Thyroid gland (tissue), 4 donors: ENCODE data around the gene FBXL17. TPM values are rescaled to one million over a fixed set of nuclear protein-coding genes. Genes with fewer than 3 reads are reported as not detected.

Source experiments
- DNase-seq, 2 donors: peaks; one replicate each; pipeline ENCODE4 v3.0.0-alpha.2; 2019
- H3K27ac ChIP-seq, 3 donors: fragments of 200-600 bp; sonication (generic); 1 replicate in 2 of 3; 2 replicates in 1 of 3; pipeline ENCODE4 v1.5.1; 2016 to 2019; ENCODE audit warnings: mild to moderate bottlenecking in 1 of 3, moderate library complexity in 1 of 3
- H3K27me3 ChIP-seq: fragments of 200-600 bp; sonication (generic); one replicate; pipeline ENCODE4 v1.5.1; 2019
- H3K36me3 ChIP-seq, 2 donors: fragments of 200-600 bp; sonication (generic); one replicate each; pipeline ENCODE4 v1.5.1; 2016 to 2019
- H3K4me1 ChIP-seq, 2 donors: fragments of 200-600 bp; sonication (generic); one replicate each; pipeline ENCODE4 v1.5.1; 2017 to 2019
- H3K4me3 ChIP-seq, 3 donors: fragments of 200-600 bp; sonication (generic); replicated peaks in 1 of 3; 1 replicate in 2 of 3; 2 replicates in 1 of 3; pipeline ENCODE4 v1.5.1; 2016; ENCODE audit warnings: mild to moderate bottlenecking in 1 of 3
- H3K9me3 ChIP-seq: fragments of 200-600 bp; sonication (generic); one replicate; pipeline ENCODE4 v1.5.1; 2017
- POLR2A ChIP-seq, 2 donors: fragments of 450-650 bp; IDR thresholded peaks; one replicate each; pipeline ENCODE4 v1.6.1; 2017; ENCODE audit warnings: antibody characterized with exemption in 2 of 2, mild to moderate bottlenecking in 2 of 2, moderate library complexity in 1 of 2
- WGBS, 2 donors: methylation state at CpG; one replicate each; pipeline ENCODE4 v1.1.5; 2017; 5-methylcytosine and 5-hydroxymethylcytosine counted together
- intact Hi-C: fragments of 100-400 bp; cut with DNase I; formaldehyde crosslinking; loops from one replicate; pipeline ENCODE4 v1.15.1; 2023
- total RNA-seq, 4 donors: library from RNA; depleted of rRNA; stranded (reverse); fragments of >200 nt; gene quantifications; one replicate each; pipeline ENCODE4 v1.2.3, GENCODE V29; 2016
- TF ChIP-seq, protein P1 (sequence below), 6 experiments: fragments of 200-600 bp in 3 of 6; fragments of 450-650 bp in 3 of 6; sonication (generic) in 3 of 6; IDR thresholded peaks; one replicate each; pipeline ENCODE4 v1.5.1; 2016 to 2019; ENCODE audit warnings: antibody characterized with exemption in 6 of 6, mild to moderate bottlenecking in 2 of 6, inconsistent platforms in 1 of 6, moderate library complexity in 1 of 6

FBXL17 gene
- total RNA-seq, 4 donors from 2014 or later = 37.6 to 77.7 (median 55.6) TPM

DNA sequence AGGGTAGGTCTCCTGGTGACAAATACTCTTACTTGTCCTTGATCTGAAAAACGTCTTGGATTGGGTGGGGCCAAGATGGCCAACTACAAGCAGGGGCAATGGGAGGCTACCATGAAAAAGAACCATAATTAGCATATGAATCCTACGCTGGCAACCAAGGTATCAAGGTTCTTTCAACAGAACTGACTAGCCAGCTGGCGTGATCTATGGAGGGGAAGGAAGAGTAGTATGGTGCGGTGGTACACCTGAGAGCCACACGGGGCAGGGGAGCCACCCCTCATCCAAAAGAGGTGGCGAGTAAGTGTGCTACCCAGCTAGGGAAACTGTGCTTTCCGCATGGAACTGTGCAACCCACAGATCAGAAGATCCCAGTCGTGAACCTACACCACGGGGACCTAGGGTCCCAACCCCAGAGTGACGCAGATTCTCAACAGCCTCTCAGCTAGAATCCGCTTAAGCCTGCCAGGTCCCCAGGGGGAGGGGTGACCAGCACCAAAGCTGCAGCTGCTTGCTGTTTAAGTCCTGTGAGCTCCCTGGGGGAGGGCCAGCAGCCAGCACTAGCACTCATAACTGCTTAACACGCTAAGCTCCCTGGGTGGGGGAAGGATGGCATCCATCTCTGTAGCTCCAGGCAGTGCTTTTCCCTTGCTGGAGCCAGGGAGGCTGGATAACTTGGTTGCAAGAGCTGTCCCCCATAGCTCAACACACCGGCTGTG, 334.8 kb downstream of the FBXL17 start:
- no peak for DNase-seq
- Histone ChIP-seq H3K27ac (no peak overlapping the region), H3K27me3 (no peaks in the 10 kb centered on the region), H3K4me1 (no peaks in the 10 kb centered on the region), H3K36me3 (no peaks in the 10 kb centered on the region), H3K9me3 (no peaks in the 10 kb centered on the region), H3K4me3 (no peak overlapping the region)
- TF ChIP-seq, protein P1, sequence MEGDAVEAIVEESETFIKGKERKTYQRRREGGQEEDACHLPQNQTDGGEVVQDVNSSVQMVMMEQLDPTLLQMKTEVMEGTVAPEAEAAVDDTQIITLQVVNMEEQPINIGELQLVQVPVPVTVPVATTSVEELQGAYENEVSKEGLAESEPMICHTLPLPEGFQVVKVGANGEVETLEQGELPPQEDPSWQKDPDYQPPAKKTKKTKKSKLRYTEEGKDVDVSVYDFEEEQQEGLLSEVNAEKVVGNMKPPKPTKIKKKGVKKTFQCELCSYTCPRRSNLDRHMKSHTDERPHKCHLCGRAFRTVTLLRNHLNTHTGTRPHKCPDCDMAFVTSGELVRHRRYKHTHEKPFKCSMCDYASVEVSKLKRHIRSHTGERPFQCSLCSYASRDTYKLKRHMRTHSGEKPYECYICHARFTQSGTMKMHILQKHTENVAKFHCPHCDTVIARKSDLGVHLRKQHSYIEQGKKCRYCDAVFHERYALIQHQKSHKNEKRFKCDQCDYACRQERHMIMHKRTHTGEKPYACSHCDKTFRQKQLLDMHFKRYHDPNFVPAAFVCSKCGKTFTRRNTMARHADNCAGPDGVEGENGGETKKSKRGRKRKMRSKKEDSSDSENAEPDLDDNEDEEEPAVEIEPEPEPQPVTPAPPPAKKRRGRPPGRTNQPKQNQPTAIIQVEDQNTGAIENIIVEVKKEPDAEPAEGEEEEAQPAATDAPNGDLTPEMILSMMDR (IDR thresholded peaks at IDR 0.05) = no peak
- TF ChIP-seq POLR2A (IDR thresholded peaks at IDR 0.05) = no peak
- intact Hi-C loops = no loop called here
- 90 to 91% methylated on average over 7 to 13 of the region's 13 CpGs for WGBS, 2 donors

GRCh38 chr5:108036482-108036881, 345.4 kb downstream of the FBXL17 start:
- intact Hi-C loops = no loop called here
- H3K4me3 ChIP-seq = no peak overlapping the region
- no peak for DNase-seq
- no peak overlapping the region for H3K27ac ChIP-seq
- 65 to 70% methylated on average over 7 of the region's 7 CpGs for WGBS, 2 donors
- no peaks in the 10 kb centered on the region for H3K4me1 ChIP-seq
- no peaks in the 10 kb centered on the region for H3K9me3 ChIP-seq
- no peaks in the 10 kb centered on the region for H3K27me3 ChIP-seq
- no peaks in the 10 kb centered on the region for H3K36me3 ChIP-seq
- TF ChIP-seq POLR2A (IDR thresholded peaks at IDR 0.05) = no peak
- TF ChIP-seq, protein P1 (IDR thresholded peaks at IDR 0.05) = no peak

DNA sequence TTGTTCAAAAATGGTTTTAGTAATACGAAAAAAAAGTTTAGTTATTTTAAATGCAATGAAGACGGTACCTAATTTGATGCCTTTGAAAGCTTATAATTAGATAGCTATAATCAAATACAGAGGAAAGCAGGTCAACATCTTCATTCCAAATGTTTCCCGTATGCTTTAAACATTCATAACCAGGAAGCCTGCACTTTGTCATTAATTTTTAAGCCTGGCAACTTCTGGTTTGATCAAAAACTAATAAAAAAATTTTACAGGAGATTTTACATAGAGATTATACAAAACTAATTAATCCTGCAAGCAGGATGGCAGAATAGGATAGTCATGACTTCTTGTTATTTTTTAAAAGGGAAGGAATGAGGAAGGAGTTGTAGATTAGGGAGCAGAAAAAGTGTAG, 353.0 kb downstream of the FBXL17 start:
- WGBS, 2 donors = 79 to 84% methylated on average over 3 of the region's 3 CpGs

GRCh38 chr5:108028412-108028811, 353.5 kb downstream of the FBXL17 start:
- Histone ChIP-seq H3K36me3 (no peaks in the 10 kb centered on the region), H3K9me3 (no peaks in the 10 kb centered on the region), H3K27ac (no peak overlapping the region), H3K4me3 (no peak overlapping the region), H3K27me3 (no peaks in the 10 kb centered on the region), H3K4me1 (no peaks in the 10 kb centered on the region)
- no peak for TF ChIP-seq POLR2A (IDR thresholded peaks at IDR 0.05)
- TF ChIP-seq, protein P1 (IDR thresholded peaks at IDR 0.05) = no peak
- intact Hi-C loops = no loop called here
- no peak for DNase-seq

More for the DNA sequence above, 353.0 kb downstream of the FBXL17 start:
- H3K4me3 ChIP-seq = no peak overlapping the region
- H3K36me3 ChIP-seq = no peaks in the 10 kb centered on the region
- no peak overlapping the region for H3K27ac ChIP-seq
- no peak for DNase-seq
- intact Hi-C loops = no loop called here
- H3K9me3 ChIP-seq = no peaks in the 10 kb centered on the region
- no peaks in the 10 kb centered on the region for H3K4me1 ChIP-seq
- no peaks in the 10 kb centered on the region for H3K27me3 ChIP-seq
- TF ChIP-seq, protein P1 (IDR thresholded peaks at IDR 0.05) = no peak
- no peak for TF ChIP-seq POLR2A (IDR thresholded peaks at IDR 0.05)

GRCh38 chr5:108025957-108026356, 355.9 kb downstream of the FBXL17 start:
- 94 to 96% methylated on average over 2 of the region's 2 CpGs for WGBS, 2 donors
- TF ChIP-seq POLR2A (IDR thresholded peaks at IDR 0.05) = no peak
- TF ChIP-seq, protein P1 (IDR thresholded peaks at IDR 0.05) = no peak

More at GRCh38 chr5:108025957-108026356, 355.9 kb downstream of the FBXL17 start:
- Histone ChIP-seq H3K36me3 (no peaks in the 10 kb centered on the region), H3K27me3 (no peaks in the 10 kb centered on the region), H3K4me3 (no peak overlapping the region), H3K27ac (no peak overlapping the region), H3K4me1 (no peaks in the 10 kb centered on the region), H3K9me3 (no peaks in the 10 kb centered on the region)
- intact Hi-C loops = no loop called here
- DNase-seq = no peak
